Neutrophil (primary cell): ENCODE measurements around the gene RABGAP1.

ENCODE experiments used
- H3K27ac ChIP-seq: fragments of 200-600 bp; sonication (generic); 2 replicates; pipeline ENCODE4 v1.5.1; 2016; ENCODE audit warnings: mild to moderate bottlenecking, moderate library complexity
- H3K27me3 ChIP-seq: fragments of 200-600 bp; sonication (generic); 2 replicates; pipeline ENCODE4 v1.6.0; 2016; ENCODE audit warnings: mild to moderate bottlenecking
- H3K36me3 ChIP-seq: fragments of 200-600 bp; sonication (generic); 2 replicates; pipeline ENCODE4 v1.5.1; 2017
- H3K4me1 ChIP-seq, 2 experiments: fragments of 200-600 bp in 1 of 2; sonication (generic) in 1 of 2; 1 replicate in 1 of 2; 2 replicates in 1 of 2; pipeline versions ENCODE4 v1.5.1 to v1.6.1; 2013 to 2016; ENCODE audit warnings: low read depth in 1 of 2, low read length in 1 of 2, mild to moderate bottlenecking in 1 of 2, moderate library complexity in 1 of 2; ENCODE audit not compliant: control insufficient read depth in 1 of 2, insufficient read depth in 1 of 2
- H3K4me3 ChIP-seq, 2 experiments: fragments of 200-600 bp in 1 of 2; sonication (generic) in 1 of 2; 1 replicate in 1 of 2; 2 replicates in 1 of 2; pipeline ENCODE4 v1.5.1; 2013 to 2016; ENCODE audit warnings: low read depth in 1 of 2, low read length in 1 of 2, mild to moderate bottlenecking in 1 of 2, moderate library complexity in 1 of 2
- H3K9me3 ChIP-seq: fragments of 200-600 bp; sonication (generic); 2 replicates; pipeline ENCODE4 v1.5.1; 2016
- TF ChIP-seq, protein P1 (sequence below): fragments of 200-600 bp; sonication (generic); IDR thresholded peaks from 2 replicates; pipeline ENCODE4 v1.5.1; 2016; ENCODE audit warnings: antibody characterized with exemption

RABGAP1 gene

DNA sequence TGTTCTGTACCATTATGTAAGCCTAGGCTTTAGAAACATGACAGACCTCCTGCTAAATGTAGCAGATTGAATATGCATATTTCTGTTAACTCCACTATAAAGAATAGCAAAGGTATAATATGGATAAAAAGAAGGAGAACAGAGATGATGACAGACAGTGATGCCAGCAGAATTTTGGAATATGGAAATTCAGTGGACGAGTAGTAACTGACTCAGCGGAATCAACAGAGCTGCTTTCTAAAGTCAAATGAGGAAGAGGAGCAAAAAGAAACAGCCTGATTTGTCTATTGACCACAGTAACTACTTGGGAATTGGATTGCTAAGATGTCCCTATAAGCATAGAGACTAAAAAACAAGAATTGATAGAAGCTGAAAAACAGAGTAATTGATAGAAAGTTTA lies 100.7 kb downstream of the RABGAP1 start:
- H3K4me1 ChIP-seq, result no peaks in the 10 kb centered on the region
- H3K36me3 ChIP-seq, result no peaks in the 10 kb centered on the region
- TF ChIP-seq, protein P1, sequence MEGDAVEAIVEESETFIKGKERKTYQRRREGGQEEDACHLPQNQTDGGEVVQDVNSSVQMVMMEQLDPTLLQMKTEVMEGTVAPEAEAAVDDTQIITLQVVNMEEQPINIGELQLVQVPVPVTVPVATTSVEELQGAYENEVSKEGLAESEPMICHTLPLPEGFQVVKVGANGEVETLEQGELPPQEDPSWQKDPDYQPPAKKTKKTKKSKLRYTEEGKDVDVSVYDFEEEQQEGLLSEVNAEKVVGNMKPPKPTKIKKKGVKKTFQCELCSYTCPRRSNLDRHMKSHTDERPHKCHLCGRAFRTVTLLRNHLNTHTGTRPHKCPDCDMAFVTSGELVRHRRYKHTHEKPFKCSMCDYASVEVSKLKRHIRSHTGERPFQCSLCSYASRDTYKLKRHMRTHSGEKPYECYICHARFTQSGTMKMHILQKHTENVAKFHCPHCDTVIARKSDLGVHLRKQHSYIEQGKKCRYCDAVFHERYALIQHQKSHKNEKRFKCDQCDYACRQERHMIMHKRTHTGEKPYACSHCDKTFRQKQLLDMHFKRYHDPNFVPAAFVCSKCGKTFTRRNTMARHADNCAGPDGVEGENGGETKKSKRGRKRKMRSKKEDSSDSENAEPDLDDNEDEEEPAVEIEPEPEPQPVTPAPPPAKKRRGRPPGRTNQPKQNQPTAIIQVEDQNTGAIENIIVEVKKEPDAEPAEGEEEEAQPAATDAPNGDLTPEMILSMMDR, result no peak
- no peaks in the 10 kb centered on the region for H3K27me3 ChIP-seq
- no peaks in the 10 kb centered on the region for H3K9me3 ChIP-seq
- H3K4me3 ChIP-seq, result no peak overlapping the region
- H3K27ac ChIP-seq, result no peak overlapping the region

DNA sequence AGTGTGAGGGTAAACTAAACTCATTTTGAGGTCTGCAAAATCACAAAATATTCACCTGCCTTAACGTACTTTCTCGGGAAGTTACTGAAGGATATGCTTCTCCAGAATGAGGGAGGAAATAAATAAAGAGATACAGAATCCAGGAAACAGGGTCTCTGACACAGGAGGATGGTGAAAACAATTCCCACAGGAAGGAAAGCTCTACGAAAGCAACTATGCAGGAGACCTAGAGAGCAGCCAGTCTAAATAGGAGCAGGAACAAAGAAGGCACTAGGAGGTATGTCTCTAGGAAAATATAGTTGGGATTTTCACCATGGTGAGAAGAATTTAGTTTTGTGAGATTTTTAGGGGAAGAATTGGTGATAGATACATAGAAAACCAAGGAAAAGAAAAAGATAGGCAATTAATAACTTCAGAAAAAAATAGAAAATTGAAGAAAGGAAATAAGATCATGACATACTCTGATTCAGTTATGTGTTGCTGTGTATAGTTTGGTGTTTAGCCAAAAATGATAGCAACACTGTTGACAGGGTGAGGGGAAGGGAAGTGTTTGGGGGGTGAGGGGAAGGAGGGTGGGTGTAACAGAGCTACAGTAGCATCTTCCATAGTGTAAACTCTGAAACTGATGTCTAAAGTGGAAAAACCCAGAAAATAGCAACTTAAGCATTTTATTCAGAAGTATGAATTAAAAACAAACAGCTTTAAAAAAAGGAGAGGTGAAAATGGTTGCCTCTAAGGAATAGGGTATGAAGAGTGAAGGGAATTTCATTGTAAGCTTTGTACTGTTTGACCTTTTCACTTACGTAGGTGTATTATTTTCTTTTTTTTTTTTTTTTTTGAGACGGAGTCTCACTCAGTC lies 102.5 kb downstream of the RABGAP1 start:
- no peaks in the 10 kb centered on the region for H3K4me1 ChIP-seq

DNA sequence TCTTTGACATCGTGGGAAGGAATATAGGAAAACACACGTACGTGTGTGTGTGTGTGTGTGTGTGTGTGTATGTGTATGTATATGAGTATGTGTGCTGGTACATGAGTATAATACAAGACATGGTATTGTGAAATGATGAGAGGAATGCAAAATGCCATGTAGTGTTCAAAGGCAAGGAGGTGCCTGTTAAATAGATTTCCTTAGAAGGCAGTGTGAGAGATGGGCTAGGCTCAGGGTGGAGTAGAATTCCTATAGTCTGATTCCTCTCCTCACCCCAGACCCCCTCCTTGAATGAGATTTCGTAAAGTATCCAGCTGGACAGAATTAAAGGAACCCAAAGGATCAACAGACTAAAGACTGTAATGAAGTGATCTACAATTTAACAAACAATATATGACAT lies 103.8 kb downstream of the RABGAP1 start:
- TF ChIP-seq, protein P1, result no peak

More for the DNA sequence above, 102.5 kb downstream of the RABGAP1 start:
- TF ChIP-seq, protein P1, result no peak
- Histone ChIP-seq H3K27ac (no peak overlapping the region), H3K27me3 (no peaks in the 10 kb centered on the region), H3K36me3 (no peaks in the 10 kb centered on the region), H3K9me3 (no peaks in the 10 kb centered on the region), H3K4me3 (no peak overlapping the region)

DNA sequence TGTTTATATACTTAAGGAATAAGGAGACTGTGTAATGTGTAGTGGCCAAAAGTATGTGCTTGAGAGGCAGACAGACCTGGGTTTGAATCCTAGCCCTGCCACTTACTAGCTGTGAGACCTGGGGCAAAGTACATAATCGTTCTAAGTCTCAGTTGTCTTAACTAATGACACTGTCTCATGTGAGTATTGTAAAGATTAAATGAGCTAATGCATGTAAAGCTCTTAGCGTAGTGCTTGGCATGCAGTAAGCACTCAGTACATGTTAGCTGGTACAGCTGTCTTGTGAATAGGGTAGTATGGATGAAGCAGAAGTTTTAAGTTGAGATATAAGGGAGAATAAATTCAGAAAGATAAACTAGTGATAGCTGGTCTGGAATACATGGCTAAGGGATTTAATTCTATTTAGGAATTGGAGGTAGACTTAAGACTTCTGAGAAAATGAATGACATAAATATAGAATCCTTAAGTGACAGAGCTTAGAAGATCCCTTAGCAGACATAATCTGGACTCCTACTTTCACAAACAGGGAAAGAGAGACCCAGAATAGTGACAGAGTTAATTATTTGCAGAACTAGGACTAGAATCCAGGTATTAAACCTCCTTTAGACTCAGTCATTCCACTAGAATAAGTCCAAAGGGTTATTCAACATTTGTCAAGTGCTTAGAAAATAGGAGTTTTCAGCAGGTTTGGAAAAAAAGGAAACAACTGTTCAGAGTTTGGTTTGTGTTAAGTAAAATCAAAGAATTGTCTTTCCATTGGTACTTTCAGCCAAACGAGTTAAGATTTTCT lies 105.8 kb downstream of the RABGAP1 start:
- Histone ChIP-seq H3K27me3 (no peaks in the 10 kb centered on the region), H3K9me3 (no peaks in the 10 kb centered on the region), H3K4me1 (no peaks in the 10 kb centered on the region), H3K36me3 (no peaks in the 10 kb centered on the region), H3K27ac (no peak overlapping the region), H3K4me3 (no peak overlapping the region)
- TF ChIP-seq, protein P1, result no peak

More for the DNA sequence above, 103.8 kb downstream of the RABGAP1 start:
- Histone ChIP-seq H3K36me3 (no peaks in the 10 kb centered on the region), H3K4me1 (no peaks in the 10 kb centered on the region), H3K27me3 (no peaks in the 10 kb centered on the region), H3K9me3 (no peaks in the 10 kb centered on the region), H3K4me3 (no peak overlapping the region), H3K27ac (no peak overlapping the region)

DNA sequence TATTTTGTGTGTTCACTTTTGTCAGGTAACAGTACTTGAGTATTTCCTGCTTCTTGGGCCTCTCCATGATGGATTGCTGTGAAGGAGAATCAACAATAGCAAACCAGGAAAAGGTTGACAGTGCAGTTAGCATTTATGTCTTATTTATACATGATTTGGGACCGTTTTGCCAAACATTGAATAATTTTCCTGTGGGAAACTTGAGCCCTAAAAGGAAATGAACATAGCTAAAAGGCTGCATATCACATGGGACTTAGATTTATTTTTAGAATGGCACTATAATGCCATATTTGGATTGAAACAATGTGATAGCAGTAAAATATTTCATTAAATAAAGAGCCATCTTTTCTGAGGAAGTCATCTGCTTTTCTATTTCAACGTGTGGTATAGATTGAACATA lies 107.9 kb downstream of the RABGAP1 start:
- Histone ChIP-seq H3K4me1 (no peaks in the 10 kb centered on the region), H3K4me3 (no peak overlapping the region), H3K9me3 (no peaks in the 10 kb centered on the region), H3K27me3 (no peaks in the 10 kb centered on the region), H3K27ac (no peak overlapping the region), H3K36me3 (no peaks in the 10 kb centered on the region)
- TF ChIP-seq, protein P1, result no peak
